IMR-90 (cell line): ENCODE measurements around the gene FBXO34. TPM values are rescaled to one million over a fixed set of nuclear protein-coding genes. Genes with fewer than 3 reads are reported as not detected.

Experiments
- ATAC-seq: fragments of 200-7000 bp; cut with Tn5 transposase; 2 replicates; pipeline ENCODE4 v1.9.1; 2020; ENCODE audit warnings: low read depth, mild to moderate bottlenecking, moderate library complexity
- BruUV-seq: library from RNA; stranded (reverse); fragments of 400-500 nt; replicated peaks from 2 replicates; lab custom pipeline; 2021; lab: Mats Ljungman, UMichigan
- CTCF ChIA-PET: fragments of 300-600 bp; formaldehyde crosslinking; extraction: SDS; loops from one replicate; lab custom pipeline; 2021; ENCODE audit warnings: antibody characterized with exemption; lab: Yijun Ruan, JAX
- POLR2A ChIA-PET: fragments of 300-600 bp; sonication (Branson Sonifier 250); formaldehyde crosslinking; loops from one replicate; lab custom pipeline; 2022; ENCODE audit warnings: antibody characterized with exemption; ENCODE audit not compliant: unreplicated experiment; lab: Charles Lee
- DNase-seq: peaks from one replicate; pipeline ENCODE4 v3.0.0; 2013
- H2AFZ ChIP-seq: replicated peaks from 2 replicates; pipeline ENCODE3; 2013; ENCODE audit warnings: low read length, mild to moderate bottlenecking; ENCODE audit not compliant: poor library complexity
- H2AK5ac ChIP-seq: 2 replicates; pipeline ENCODE4 v1.6.1; 2013; ENCODE audit warnings: low read depth, low read length, inconsistent platforms
- H2AK9ac ChIP-seq: replicated peaks from 2 replicates; pipeline ENCODE3; 2013; ENCODE audit warnings: mild to moderate bottlenecking, low read depth, low read length, moderate library complexity; ENCODE audit not compliant: poor library complexity
- H2BK120ac ChIP-seq: 2 replicates; pipeline ENCODE4 v1.6.1; 2013; ENCODE audit warnings: low read depth, low read length, inconsistent platforms
- H2BK15ac ChIP-seq: 3 replicates; pipeline ENCODE4 v1.6.1; 2013; ENCODE audit warnings: low read depth, low read length, inconsistent platforms
- H2BK20ac ChIP-seq: 2 replicates; pipeline ENCODE4 v1.6.1; 2013; ENCODE audit warnings: low read depth, mild to moderate bottlenecking, inconsistent platforms, low read length, moderate library complexity
- H2BK5ac ChIP-seq: 2 replicates; pipeline ENCODE4 v1.6.1; 2013; ENCODE audit warnings: mild to moderate bottlenecking, low read depth, low read length, inconsistent platforms; ENCODE audit not compliant: poor library complexity, severe bottlenecking
- H3K14ac ChIP-seq: replicated peaks from 2 replicates; pipeline ENCODE4 v1.6.1; 2013; ENCODE audit warnings: low read depth, low read length, inconsistent platforms
- H3K18ac ChIP-seq: 2 replicates; pipeline ENCODE4 v1.6.1; 2013; ENCODE audit warnings: low read depth, low read length, control low read depth
- H3K23ac ChIP-seq: 2 replicates; pipeline ENCODE4 v1.6.1; 2013; ENCODE audit warnings: low read depth, low read length, inconsistent platforms
- H3K27ac ChIP-seq: 2 replicates; pipeline ENCODE4 v1.5.1; 2013; ENCODE audit warnings: mild to moderate bottlenecking, control low read depth, low read length; ENCODE audit not compliant: insufficient read depth
- H3K27me3 ChIP-seq: 2 replicates; pipeline ENCODE4 v1.6.1; 2013; ENCODE audit warnings: low read length; ENCODE audit not compliant: control insufficient read depth, insufficient read depth
- H3K36me3 ChIP-seq: 2 replicates; pipeline ENCODE4 v1.6.1; 2013; ENCODE audit warnings: low read length, mixed read lengths; ENCODE audit not compliant: control insufficient read depth, insufficient read depth
- H3K4ac ChIP-seq: 2 replicates; pipeline ENCODE4 v1.6.1; 2013; ENCODE audit warnings: low read depth, low read length, inconsistent platforms
- H3K4me1 ChIP-seq: 2 replicates; pipeline ENCODE4 v1.6.1; 2013; ENCODE audit warnings: low read length, mixed read lengths; ENCODE audit not compliant: control insufficient read depth, insufficient read depth
- H3K4me2 ChIP-seq: 2 replicates; pipeline ENCODE4 v1.6.1; 2013; ENCODE audit warnings: low read depth, mild to moderate bottlenecking, control low read depth, low read length, moderate library complexity
- H3K4me3 ChIP-seq: 2 replicates; pipeline ENCODE4 v1.5.1; 2013; ENCODE audit warnings: low read depth, mild to moderate bottlenecking, control low read depth, low read length, moderate library complexity; ENCODE audit not compliant: insufficient read depth
- H3K56ac ChIP-seq: 2 replicates; pipeline ENCODE4 v1.6.1; 2013; ENCODE audit warnings: low read length, inconsistent platforms; ENCODE audit not compliant: insufficient read depth; ENCODE audit errors: extremely low read depth
- H3K79me1 ChIP-seq, 2 experiments: 2 replicates each; pipeline ENCODE4 v1.6.1; 2013; ENCODE audit warnings: low read length in 2 of 2, inconsistent platforms in 1 of 2, low read depth in 1 of 2
- H3K9ac ChIP-seq: 2 replicates; pipeline ENCODE4 v1.6.1; 2013; ENCODE audit warnings: low read depth, low read length, control low read depth
- H3K9me1 ChIP-seq: 2 replicates; pipeline ENCODE4 v1.6.1; 2013; ENCODE audit warnings: low read length, inconsistent platforms; ENCODE audit not compliant: insufficient read depth
- H3K9me3 ChIP-seq: 2 replicates; pipeline ENCODE4 v1.6.1; 2013; ENCODE audit warnings: low read length; ENCODE audit not compliant: control insufficient read depth, insufficient read depth
- H4K20me1 ChIP-seq: 2 replicates; pipeline ENCODE4 v1.6.1; 2013; ENCODE audit warnings: low read length, inconsistent platforms; ENCODE audit not compliant: insufficient read depth
- H4K5ac ChIP-seq: 2 replicates; pipeline ENCODE4 v1.6.1; 2013; ENCODE audit warnings: mild to moderate bottlenecking, low read depth, low read length, control low read depth
- H4K8ac ChIP-seq, 2 experiments: 2 replicates each; pipeline ENCODE4 v1.6.1; 2013; ENCODE audit warnings: low read depth in 2 of 2, low read length in 2 of 2, control low read depth in 1 of 2, inconsistent platforms in 1 of 2
- H4K91ac ChIP-seq: 2 replicates; pipeline ENCODE4 v1.6.1; 2013; ENCODE audit warnings: low read depth, low read length, inconsistent platforms; ENCODE audit not compliant: insufficient read depth
- CEBPB ChIP-seq: IDR thresholded peaks from 2 replicates; pipeline ENCODE4 v1.6.1; 2012; ENCODE audit warnings: low read depth, low read length, improper control_type of control experiment
- MAFK ChIP-seq: IDR thresholded peaks from 2 replicates; pipeline ENCODE4 v1.6.1; 2012; ENCODE audit warnings: low read depth, low read length, improper control_type of control experiment
- dilution Hi-C: fragments of 300-500 bp; cut with HindIII; formaldehyde crosslinking; loops from one replicate; pipeline ENCODE4 v1.14.3; 2018; ENCODE audit warnings: low sequenced_read_pairs; ENCODE audit not compliant: unreplicated experiment
- in situ Hi-C: fragments of 300-500 bp; cut with MboI; formaldehyde crosslinking; loops from 3 replicates; pipeline ENCODE4 v1.14.3; 2019; ENCODE audit warnings: low sequenced_read_pairs, inconsistent platforms, mixed read lengths
- intact Hi-C: fragments of 100-400 bp; cut with micrococcal nuclease; formaldehyde crosslinking; loops from 2 replicates; pipeline ENCODE4 v1.10.0; 2022
- polyA plus RNA-seq, 3 experiments: library from polyadenylated mRNA; depleted of rRNA; stranded (reverse); fragments of >200 nt; gene quantifications; 2 replicates each; pipeline ENCODE4 v1.2.3, GENCODE V29; 2012; ENCODE audit warnings: low replicate concordance in 1 of 3
- total RNA-seq: library from RNA; depleted of rRNA; stranded (reverse); fragments of >200 nt; gene quantifications from 2 replicates; pipeline ENCODE4 v1.2.3, GENCODE V29; 2012
- TF ChIP-seq, protein P1 (sequence below): fragments of 150-350 bp; IDR thresholded peaks from 2 replicates; pipeline ENCODE4 v1.6.1; 2016; ENCODE audit warnings: low read depth, mild to moderate bottlenecking, low read length, moderate library complexity, borderline replicate concordance

FBXO34 gene
- total and polyA plus RNA-seq, 2 of the 4 experiments (the other 2 are of a cell fraction), result 15.4 to 35.1 TPM

DNA sequence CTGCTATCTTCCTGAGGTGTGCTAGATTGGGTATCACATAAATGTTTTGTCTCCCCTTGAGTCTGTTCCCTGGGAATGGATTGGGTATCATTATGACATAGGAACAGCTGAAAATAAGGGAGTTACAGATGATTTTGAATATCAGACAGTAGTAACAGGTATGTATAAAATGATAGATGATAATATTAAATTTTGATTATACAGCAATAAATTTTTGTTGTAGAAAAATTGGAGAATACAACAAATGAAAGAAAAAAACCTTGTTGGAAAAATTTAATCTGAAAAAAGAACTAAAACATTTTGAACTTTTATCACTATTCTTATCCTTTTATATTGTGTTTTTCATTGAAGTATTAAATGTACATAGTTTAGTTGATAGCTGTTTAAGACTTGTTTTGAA lies 43.2 kb downstream of the FBXO34 start:
- intact Hi-C loops (no loop called here), dilution Hi-C loops (no loop called here), in situ Hi-C loops (no loop called here)
- H3K9me3 ChIP-seq, result peaks cover 6% of the 10 kb centered on the region
- peaks cover 3% of the 10 kb centered on the region; the same call in 1 of the 2 replicates for H4K20me1 ChIP-seq
- H3K56ac ChIP-seq, result no peak overlapping the region
- H3K23ac ChIP-seq, result no peak overlapping the region
- H2BK120ac ChIP-seq, result no peak overlapping the region
- H4K8ac ChIP-seq, result no peak overlapping the region
- no peak overlapping the region for H3K4ac ChIP-seq
- H3K9ac ChIP-seq, result no peak overlapping the region
- no peak overlapping the region for H4K91ac ChIP-seq
- no peak overlapping the region for H2AK9ac ChIP-seq
- ATAC-seq (no peak), DNase-seq (no peak)
- no peak overlapping the region for H3K14ac ChIP-seq
- CTCF ChIA-PET, result no interaction called here
- H2AK5ac ChIP-seq, result no peak overlapping the region
- POLR2A ChIA-PET, result no interaction called here
- TF ChIP-seq MAFK (0 out of 2 replicates have a peak, but pooled peaks have one; percentile 22), CEBPB (no peak)
- TF ChIP-seq, protein P1, sequence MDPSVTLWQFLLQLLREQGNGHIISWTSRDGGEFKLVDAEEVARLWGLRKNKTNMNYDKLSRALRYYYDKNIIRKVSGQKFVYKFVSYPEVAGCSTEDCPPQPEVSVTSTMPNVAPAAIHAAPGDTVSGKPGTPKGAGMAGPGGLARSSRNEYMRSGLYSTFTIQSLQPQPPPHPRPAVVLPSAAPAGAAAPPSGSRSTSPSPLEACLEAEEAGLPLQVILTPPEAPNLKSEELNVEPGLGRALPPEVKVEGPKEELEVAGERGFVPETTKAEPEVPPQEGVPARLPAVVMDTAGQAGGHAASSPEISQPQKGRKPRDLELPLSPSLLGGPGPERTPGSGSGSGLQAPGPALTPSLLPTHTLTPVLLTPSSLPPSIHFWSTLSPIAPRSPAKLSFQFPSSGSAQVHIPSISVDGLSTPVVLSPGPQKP, result no peak
- H3K4me2 ChIP-seq, result no peak overlapping the region
- H3K27ac ChIP-seq, result no peak overlapping the region
- no peaks in the 10 kb centered on the region for H3K4me1 ChIP-seq
- H3K27me3 ChIP-seq, result no peaks in the 10 kb centered on the region
- H3K79me1 ChIP-seq, result peaks cover 40 to 43% of the 10 kb centered on the region in 2 experiments
- no peak overlapping the region for H2BK5ac ChIP-seq
- H2BK15ac ChIP-seq, result no peak overlapping the region
- H2AFZ ChIP-seq, result no peak overlapping the region
- H3K4me3 ChIP-seq, result no peak overlapping the region
- H3K36me3 ChIP-seq, result peaks cover 1% of the 10 kb centered on the region; the same call in 1 of the 2 replicates
- H3K9me1 ChIP-seq, result peaks cover 6% of the 10 kb centered on the region; the same call in 1 of the 2 replicates
- H3K18ac ChIP-seq, result no peak overlapping the region
- no peak overlapping the region for H2BK20ac ChIP-seq
- no TSS peak for BruUV-seq
- H4K5ac ChIP-seq, result no peak overlapping the region
